LoVo (cell line): ENCODE measurements around the gene FLRT2.

Experiments used
- DNase-seq: peaks from one replicate; pipeline ENCODE4 v3.0.0-alpha.2; 2016; ENCODE audit warnings: low spot score

The FLRT2 gene, protein sequence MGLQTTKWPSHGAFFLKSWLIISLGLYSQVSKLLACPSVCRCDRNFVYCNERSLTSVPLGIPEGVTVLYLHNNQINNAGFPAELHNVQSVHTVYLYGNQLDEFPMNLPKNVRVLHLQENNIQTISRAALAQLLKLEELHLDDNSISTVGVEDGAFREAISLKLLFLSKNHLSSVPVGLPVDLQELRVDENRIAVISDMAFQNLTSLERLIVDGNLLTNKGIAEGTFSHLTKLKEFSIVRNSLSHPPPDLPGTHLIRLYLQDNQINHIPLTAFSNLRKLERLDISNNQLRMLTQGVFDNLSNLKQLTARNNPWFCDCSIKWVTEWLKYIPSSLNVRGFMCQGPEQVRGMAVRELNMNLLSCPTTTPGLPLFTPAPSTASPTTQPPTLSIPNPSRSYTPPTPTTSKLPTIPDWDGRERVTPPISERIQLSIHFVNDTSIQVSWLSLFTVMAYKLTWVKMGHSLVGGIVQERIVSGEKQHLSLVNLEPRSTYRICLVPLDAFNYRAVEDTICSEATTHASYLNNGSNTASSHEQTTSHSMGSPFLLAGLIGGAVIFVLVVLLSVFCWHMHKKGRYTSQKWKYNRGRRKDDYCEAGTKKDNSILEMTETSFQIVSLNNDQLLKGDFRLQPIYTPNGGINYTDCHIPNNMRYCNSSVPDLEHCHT

DNA sequence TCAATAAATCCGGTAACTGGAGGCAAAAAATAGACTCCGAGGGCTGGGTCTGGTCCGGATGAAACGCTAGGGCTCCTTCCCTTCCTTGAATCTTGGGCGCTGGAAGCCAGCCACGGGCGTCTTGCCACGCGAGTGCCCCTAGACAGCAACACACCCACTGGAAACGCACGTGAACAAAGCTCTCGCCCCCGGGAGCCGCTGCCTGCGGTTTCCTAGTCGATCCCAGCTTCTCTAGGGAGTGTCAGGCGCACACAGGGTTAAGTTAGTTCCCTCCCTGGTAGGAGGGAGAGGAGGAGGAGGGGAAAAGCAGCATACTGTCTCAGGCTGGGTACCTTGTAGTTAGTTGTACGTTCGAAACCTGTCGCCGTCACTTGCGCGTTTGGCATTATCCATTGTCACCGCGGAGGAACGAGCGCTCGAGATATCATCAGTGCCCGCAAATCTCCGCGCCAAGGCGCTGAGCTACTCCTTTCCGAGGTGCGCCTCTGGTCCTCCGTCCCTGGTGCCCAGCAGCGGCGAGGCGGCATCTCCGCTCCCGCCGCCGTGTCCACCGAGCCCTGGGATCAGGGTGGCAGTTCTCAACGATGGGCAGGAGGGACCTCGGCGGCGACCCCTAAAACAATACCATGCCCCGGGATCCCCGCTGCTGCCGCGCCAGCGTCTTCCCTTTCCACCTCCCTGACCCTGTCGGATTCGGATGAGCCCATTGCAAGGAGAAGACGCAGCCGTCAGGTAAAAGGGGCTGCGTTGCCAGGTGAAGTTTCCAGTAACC is at the start of gene FLRT2:
FLRT2 (plus strand) TSS at position 342 of the 772 bp plus-strand sequence. CDS start 91,371 bp downstream, outside the sequence.
- DNase-seq = no peak

- no peak for DNase-seq
These were observed 48.5 kb upstream of the FLRT2 start for GRCh38 chr14:85481471-85481870.

DNA sequence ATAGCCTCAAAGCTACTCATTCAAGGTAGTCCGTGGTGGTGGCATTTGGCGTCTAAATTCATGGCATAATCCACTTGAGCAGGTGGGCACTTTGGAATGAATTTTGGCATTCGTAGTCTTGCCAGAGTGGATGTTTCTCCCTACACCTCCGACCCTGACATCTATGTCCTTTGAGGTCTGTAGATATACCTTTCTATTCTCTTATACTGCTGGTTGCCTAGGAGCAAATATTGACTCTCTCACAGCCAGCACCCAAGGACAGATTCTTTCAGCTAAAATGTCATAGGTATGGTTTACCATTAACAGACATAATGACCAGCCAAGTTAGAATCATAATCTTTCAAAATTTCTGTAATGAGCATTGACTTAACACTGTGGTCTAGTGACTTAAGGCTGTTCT is 47.4 kb upstream of the FLRT2 start:
- DNase-seq = no peak

DNA sequence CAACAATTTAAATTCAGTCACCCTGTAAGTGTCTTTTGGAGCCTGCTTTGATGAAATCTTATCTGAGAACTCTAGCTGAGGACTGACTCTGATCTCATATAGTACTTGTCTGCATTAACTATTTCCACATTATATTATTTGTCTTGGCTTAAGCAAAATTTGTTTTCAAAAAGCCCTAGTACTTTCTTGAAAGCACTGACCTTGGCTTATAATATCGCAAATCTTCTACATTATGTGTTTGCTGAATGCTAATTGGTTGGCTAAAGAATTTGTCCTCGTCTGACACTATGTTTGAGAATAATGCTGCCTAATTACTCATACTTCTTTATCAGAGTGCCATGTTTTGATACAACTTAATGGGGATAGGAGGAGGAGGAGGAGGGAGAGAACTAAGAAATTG is 46.9 kb upstream of the FLRT2 start:
- no peak for DNase-seq

DNA sequence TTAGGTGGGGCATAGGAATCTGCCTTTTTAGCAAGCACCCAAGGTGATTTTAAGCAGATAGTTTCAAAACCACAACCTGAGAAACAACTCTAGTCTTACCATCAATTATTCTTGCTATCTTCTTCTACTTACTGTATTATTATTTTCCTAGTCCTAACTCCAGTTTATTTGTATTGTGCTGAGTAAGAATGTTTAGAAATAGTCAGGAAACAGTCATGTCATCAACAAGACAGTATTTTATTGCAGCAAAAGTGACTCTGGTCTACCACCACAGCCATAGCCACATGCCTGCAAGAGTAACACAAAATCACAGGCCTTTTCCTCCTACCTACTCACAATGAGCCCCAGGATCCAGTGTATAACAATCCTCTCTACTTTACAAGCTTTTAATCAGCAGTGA is 46.3 kb upstream of the FLRT2 start:
- DNase-seq = no peak

GRCh38 chr14:85487215-85487614 is 42.7 kb upstream of the FLRT2 start:
- no peak for DNase-seq

DNA sequence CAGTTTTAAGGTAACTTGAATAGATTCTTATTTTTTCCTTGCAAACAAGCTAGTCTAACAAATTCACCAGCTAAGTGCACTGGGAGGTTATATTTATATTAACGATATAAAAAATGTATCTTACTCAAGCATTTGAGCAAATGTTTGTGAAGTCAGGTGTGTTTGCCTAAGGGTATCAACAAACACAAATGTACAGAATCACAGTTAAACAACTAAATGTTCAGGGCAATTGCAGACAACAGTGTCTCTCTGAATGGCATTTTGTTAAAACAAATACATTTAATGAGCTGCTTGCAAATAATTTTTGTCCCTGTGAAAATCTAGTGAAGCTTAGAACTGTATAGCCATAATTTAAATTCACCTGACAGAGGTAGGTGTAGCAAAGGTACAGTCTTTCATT is 28.2 kb upstream of the FLRT2 start:
- no peak for DNase-seq

GRCh38 chr14:85508863-85509262 is 21.1 kb upstream of the FLRT2 start:
- DNase-seq = no peak

DNA sequence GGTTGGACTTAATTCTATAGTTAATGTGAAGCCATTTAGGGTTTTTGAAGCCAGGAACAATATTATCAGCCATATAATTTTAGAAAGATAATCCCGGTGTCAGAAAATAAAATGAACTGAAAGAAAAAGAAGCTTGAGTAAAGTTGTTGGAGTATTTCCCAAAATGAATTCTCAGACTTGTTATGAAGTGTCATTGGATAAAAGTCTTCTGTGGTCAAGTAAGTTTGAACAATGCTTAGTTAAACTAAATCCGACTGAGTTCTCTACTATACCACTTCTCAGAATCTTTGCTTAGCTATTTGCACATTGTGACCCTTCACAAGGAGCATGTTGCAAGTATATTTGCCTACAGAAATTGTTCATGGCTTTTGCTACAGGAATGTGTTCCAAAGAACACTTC is 17.5 kb upstream of the FLRT2 start:
- DNase-seq = no peak

- DNase-seq = no peak
These were observed 15.5 kb upstream of the FLRT2 start for GRCh38 chr14:85514487-85514886.

- no peak for DNase-seq
These were observed 13.5 kb upstream of the FLRT2 start for GRCh38 chr14:85516239-85517113.

DNA sequence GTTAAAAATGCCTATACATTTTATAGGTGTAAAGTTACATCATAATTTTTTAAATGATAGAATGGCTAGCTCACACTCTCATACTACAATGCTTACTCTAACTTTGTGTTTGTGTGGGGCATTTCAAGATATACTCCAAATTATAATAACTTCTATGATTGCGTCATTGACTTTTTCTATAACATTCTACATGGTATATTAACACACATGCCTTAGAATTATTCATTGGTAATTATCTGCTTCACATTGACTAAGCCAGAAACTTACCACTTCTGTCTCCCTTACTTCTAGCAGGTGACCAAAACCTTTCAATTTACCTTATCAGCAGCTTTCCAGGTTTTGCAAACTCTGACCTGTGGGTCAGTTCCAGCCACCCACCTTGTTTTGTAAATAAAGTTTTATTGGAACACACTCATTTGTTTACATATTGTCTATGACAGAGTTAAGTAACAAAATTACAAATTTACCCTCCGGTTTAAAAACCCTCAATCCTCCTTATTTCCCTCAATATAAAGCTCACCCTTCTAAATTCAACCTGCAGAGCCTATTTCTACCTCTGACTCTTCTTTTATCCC is 12.7 kb upstream of the FLRT2 start:
- DNase-seq = no peak

DNA sequence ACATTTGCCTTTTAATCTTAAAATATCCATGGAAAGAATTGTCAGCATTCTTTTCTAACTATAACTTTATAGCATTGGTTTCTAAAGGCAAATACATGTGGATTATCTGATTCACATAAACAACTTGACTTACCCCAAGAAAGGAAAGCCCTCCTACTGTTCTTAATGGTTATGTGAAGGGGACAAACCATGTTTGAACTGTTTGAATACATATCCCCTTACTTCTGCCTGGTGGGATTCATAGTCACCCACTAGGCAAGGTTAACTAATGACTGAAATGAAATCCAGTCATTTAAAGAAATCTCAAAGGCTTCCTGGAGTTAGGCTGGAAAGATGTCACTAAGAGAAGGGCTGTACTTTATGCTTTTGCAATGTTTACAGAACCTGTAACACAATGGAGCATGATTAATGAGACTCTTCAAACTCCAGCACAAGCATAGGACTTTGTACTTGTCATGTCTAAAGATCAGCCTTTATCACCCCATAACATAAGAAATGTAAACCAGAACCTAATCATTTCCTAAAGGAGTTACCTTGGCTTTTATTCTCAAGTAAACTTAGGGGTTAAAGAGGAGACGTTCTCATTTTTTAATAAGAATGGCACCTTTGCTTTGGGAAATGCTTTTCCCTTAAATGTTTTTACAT is 10.2 kb upstream of the FLRT2 start:
- no peak for DNase-seq

DNA sequence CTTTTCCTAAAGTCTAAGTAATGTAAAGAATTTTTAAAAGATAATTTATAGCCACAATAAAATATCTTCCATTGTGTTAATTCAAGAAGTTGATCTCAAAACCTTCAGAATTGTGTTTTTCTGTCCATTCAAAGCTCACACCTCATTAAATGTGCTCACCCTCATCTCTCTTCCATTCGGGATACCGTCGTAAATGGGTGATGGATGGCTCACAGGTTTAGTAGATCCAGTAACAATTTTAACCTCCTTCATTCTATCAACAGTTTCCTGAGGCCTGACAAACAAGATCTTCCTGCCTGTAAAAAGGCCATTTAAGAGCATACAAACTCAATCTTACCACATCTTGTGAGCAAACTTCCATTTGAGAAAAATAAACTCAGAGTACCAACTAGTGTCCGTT is 9.4 kb upstream of the FLRT2 start:
- no peak for DNase-seq

GRCh38 chr14:85523624-85524023 is 6.3 kb upstream of the FLRT2 start:
- no peak for DNase-seq

GRCh38 chr14:85527006-85527405 is 2.9 kb upstream of the FLRT2 start:
- no peak for DNase-seq

DNA sequence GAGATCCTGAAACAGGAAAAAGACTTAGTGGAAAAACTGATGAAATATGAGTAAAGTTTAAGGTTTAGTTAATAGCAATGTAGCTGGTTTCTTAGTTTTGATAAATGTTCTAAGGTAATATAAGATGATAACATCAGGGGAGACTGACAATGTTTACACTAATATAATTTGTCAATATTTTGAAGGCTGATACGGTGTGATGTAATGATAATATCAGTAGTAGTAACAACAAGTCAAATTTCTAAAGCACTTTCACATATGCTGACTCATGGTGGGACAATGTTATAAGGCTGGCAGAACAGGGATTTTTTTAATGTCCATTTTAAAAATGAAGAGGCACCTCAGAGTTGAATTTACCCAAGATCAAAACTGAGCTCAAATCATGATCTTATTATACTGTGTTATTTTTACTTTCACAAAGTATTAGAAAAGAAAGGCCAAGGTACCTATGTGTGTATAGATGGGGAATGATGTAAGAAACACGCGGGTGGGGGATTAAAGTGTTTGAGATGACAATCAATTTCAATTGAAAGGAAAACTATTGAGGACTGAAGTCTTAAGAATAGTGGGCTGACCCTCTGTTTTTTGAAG is 2.4 kb upstream of the FLRT2 start:
- no peak for DNase-seq

- DNase-seq = no peak
These were observed 1.7 kb upstream of the FLRT2 start for GRCh38 chr14:85528080-85528896.

DNA sequence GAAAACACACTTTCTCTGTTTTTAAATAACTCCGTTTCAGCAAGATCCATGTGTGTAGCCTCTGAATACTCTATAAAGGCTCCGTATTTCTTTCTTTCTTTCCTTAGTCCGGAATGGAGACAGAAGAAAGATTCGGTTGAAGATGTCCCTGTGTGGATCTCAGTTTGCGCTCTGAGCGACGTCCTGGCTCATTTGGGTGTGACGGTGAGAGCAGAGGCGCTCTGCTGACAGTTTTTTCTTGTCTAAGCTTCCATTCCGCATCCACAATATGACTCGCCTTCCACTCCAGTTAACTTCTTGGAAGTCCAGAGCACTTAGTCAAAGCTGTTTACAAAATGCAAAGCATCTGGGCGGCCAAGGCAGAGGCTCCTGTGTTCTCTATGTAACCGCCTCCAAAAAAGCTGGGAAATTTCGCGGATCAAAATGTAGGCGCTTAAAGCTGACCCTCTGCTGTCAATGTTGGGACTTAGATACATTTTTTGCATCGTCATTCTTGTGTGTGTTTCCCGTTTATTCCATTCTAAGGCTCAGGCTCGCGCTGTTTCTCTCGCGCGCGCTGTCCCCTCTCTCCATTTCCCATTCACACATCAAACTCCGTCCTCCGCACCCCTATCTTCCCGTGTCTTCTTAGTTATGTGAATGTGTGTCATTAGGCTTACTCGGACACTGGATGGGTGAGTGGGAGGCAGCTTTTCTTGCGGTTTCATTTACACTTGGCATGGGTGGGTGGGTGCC is 880 bp upstream of the FLRT2 start:
- no peak for DNase-seq
